ENCODE results near the gene ADAMTS6.

The ADAMTS6 gene

DNA sequence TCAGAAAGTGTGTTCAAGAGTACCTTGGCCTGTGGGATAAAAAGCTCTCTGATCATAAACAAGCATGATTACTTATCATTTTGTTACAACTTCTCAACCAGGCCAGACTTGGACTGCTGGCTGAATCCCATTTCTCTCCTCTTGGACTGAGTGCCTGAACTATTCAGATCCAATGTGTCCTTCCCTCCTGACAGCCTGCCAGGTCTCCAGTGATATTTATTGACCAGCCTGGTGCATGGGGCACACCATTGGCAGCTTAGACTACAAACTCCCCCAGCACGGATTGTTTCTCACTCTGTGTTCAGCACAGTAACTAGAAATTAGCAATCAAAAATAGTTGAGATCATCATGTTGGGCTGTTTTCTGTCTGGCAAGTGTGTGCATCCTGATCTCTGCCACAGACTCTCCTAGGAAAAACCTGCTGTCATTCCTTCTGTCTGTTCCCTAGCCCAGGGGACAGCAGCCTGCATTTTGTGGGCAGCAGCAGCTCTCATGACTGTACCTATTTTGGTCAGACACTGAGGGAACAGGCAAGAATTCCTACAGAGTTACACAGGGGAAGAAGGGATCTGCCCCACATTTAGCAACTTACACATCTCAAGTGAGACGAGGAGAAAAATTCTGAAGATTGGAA lies 348.1 kb downstream of the ADAMTS6 start:
- DNase-seq = no peak

DNA sequence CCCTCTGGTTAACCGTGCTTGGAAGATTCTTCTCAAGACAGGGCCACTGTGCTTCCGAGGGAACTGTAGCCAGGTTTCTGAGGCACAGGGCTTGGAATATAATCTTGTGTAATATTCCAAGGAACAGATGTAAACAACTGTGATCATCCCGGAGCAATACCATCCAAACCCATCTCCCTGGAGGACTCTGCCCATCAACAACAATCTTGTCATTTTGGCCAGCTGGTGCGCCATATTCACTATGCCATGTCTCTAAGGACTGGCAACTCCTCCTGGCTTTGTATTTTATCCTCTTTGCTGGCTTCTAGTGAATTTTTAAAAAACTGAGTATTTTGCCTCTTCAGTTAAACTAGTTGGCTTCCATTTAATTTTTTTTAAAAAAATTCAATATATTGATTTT lies 349.3 kb downstream of the ADAMTS6 start:
- DNase-seq = no peak

DNA sequence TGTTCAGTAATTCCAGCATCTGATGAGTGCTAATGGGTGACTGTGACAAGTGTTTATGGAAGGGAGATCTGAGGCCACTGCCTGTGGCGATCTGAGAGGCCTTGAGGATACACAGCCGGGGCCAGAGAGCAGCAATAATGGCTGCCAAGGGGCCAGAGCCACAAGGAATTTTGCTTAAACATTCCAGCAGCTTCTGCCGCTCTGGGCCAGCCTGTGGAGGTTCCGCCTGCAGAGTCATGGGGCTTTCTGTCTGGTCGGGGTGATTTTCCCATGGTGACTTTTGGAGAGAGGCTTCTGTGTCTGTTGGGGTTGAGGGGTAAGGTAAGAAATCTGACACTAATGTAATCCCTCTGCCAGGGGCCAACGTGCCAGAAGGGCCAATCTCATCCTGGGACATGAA lies 353.5 kb downstream of the ADAMTS6 start:
- no peak for DNase-seq

DNA sequence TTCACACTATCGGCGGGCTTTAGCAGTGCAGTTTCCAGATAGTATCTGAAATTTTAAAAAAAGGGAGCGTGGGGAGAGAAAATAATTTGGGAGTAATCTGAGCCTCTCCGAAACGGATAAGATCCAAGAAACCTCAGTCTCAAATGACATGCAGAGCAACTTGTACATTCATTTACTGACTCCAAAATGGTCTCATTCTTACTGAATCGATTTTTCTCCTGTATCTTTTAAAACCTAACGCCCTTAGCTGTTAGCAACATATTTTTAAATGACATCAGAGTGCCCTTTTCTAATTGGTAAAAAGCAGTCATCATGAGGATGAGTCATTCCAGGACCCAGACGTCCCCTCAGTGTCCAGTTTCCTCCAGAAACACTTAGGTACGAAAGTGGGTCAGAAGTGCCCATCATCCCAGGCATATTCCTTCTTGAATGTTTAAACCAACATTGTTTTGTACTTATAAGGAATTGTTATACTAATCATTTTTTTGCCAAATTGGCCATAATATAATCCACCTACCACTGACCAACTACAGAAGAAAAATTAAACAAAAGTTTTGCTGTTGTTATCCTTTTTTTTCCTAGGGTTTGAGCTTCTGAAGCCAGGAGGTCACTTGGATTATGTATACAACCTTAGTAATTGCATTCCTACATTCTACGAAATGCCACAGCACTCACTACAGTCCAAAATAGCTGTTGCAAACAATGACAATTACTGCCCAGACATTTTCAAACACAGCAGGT lies 354.4 kb downstream of the ADAMTS6 start:
- no peak for DNase-seq

DNA sequence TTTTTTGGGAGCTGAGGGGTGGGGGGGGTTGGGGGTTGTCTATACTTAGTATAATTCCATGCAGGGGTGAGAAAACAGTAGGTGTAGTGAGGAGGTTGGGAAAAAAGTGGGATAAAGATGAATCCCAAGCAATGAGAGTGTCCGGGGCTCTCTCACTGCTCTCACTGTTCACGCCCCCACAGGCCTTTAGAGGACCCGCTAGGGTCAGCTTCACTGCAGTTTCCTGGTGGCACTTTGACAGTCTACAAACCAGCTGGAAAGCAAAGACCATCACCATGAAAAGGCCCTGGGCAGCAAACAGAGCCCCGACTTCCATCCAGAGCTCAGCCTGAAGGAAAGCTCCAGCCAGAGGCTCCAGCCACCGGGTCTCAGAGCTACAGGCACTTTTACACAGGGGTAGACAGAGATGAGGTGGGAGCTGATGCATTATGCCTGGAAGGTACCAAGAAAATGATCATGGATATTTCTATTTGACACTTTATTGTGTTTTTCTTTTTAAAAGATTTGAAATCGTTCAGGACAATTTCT lies 355.1 kb downstream of the ADAMTS6 start:
- DNase-seq = no peak

DNA sequence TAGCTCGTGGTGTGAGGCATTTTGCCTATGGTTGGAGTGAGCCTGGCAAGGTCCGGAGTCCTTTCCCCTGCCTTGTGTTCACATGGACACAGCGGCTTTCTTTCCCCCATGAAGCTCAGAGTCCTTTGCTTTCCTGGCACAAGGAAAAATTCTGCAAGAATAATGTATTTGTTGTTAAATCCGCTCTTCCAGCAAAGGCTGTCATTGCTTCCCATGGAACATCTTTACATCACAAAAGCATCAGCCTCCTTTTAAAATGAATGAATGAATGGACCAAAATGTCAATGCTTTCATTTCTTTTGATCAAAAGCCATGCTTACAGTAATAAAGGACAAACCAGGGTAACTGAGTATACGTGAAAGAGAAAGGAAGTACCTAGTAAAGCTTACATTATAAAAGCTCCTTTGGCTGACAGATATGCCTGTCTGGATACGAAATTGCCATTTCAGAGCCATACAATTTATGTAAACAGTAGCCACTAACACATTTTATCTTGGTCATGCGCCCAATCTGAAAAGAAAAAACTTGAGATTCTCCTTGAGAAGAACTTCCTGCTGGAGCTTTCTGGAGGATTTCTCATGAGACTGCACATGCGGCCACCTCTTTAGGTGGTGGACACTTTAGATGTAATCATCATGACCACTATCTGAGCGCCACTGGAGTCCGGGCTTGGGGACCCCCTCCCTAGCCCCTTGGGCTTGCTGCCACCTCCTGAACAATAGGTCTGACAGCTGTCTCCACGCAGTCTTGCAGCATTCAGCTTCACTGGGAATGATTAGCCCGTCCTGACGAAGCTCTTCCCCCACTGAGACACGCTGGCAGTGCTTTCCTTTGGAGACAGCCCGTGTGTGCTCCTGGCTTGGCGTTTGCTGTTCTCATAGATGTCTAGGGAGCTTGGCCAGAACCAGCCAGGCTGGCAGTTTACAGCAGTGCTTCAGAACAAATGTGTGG lies 355.9 kb downstream of the ADAMTS6 start:
- peak; percentile 66 for DNase-seq

DNA sequence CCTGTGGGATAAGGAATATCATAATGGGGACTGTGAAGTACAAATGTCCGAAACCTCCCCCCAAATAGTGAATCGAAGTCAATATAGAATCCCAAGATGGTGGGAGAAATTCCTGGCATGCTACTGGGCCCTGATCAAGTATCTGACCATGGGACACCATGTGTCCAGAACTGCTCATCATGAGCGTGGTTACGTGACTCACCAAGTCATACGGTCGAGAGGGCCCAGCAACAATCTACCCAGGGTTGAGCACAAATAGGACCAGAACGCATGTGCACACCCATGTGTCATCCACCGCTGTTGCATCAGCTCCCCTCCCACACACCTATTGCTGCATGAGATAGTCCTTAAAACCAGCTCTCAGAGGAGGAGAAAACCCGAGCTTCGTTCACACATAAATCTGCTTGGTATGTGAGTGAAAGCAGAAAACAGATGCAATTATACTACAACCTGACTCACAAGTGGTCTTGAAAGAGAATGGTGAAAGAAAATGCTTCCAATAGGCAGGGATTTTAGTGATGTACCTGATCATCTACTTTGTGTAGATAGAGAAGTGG lies 359.8 kb downstream of the ADAMTS6 start:
- DNase-seq = no peak

DNA sequence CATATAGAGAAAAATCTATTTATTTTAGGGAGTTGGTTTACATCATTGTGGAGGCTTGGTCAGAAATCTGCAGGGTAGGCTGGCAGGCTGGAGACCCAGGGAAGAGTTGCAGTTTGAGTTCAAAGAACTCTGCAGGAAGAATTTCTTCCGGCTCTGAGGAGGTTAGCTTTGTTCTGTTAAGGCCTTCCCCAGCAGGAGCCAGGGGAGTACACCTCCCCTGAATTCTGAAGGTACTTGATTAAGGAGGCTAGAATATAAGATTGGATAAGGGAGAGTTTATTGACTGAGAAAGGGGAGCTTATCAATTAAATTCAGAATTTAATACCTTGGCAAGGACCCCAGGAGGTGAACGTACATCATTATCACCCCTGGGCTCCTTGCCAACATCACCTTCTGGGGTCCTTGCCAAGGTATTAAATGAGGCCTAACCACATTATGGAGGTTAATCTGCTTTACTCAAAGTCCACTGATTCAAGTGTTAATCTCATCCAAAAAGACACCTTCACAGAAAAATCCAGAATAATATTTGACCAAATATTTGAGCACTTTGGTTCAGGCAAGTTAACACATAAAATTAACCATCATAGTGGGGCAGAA lies 361.3 kb downstream of the ADAMTS6 start:
- peak; percentile 84 for DNase-seq

DNA sequence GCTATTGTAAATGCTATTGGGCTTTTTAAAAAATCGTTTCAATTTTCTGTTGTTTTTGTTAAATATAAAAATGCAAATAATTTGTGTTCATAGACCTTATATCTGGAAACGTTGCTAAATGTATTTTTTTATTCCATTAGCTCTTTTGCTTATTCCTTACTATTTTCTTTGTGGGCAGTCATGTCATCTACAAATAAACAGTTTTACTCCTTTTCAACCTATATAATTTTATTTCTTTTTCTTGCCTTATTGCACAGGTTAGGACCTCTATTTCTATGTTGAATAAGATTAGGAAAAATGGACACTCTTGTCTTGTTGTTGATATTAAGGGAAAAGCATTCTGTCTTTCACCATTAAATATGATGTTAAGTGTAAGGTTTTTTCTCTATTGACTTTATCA lies 364.2 kb downstream of the ADAMTS6 start:
- DNase-seq = no peak

DNA sequence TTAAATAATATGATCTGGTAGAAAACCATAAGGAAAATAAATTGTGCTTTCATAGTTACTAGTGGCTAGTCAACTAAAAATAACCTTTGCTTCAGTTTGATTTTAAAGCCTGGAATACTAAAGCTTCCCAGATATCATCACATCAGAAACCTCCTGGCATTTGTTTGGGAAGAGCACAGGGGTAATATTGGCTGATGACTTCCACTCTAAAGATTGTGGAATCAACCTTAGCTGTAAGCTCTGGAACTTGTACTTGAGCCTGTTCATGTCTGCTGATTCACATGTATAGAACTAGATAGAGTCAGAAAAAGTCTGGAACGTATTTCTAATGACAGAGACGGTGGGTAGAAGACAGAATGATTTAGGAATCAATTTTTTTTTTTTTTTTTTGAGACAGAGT lies 367.9 kb downstream of the ADAMTS6 start:
- no peak for DNase-seq

DNA sequence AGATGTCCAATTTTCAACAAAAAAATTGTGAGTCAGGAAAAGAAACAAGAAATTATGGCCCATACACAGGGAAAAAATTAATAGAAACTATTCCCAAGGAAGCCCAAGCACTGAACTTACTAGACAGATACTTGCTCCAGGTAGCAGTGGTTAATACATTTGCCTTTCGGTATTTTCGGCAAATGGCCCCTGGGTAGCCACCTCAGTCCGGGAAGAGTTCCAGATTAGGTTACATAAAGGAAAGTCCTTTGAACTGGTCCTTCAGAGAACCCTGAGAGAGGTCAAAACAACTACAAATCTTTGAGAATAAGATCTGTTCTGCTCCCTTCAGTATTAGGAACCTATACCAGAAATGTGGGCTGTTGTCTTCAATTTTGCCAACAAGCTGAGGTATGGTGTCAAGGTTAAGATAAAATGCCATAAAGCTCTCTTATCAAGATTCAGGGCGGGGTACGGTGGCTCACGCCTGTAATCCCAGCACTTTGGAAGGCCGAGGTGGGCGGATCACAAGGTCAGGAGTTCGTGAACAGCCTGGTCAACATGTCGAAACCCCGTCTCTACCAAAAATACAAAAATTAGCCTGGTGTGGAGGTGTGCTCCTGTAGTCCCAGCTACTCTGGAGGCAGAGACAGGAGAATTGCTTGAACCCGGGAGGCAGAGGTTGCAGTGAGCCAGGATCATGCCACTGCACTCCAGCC lies 369.6 kb downstream of the ADAMTS6 start:
- DNase-seq = no peak

DNA sequence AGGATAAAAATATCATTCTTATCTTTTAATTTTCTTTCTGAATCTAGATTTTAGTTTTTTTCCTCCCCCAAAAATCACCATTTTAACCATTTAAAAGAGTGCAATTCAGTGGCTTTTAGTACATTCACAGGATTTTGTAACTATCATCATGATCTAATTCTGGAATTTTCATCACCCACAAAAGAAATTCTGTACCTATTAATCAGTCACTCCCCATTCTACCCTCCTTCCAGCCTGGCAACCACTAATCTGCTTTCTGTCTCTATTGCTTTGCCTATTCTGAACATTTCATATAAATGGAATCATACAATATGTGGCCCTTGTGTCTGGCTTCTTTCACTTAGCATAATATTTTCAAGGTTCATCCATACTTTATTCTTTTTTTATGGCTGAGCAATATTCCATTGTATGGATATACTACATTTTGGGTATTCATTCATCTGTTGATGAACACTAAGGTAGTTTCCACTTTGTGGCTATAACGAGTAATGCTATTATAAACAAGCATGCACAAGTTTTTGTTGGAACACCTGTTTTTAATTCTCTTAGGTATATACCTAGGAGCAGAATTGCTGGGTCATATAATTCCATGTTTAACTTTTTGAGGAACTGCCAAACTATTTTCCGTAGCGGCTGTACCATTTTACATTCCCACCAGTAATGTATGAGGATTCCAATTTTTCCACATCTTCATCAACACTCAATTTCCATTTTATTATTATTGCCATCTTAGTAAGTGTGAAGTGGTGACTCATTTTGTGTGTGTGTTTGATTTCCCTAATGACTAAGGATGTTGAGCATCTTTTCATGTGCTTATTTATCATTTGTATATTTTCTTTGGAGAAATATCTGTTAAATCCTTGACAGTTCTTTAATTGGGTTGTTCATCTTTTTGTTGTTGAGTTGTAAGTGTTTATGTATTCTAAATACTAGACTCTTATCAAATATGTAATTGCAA lies 372.7 kb downstream of the ADAMTS6 start:
- no peak for DNase-seq

DNA sequence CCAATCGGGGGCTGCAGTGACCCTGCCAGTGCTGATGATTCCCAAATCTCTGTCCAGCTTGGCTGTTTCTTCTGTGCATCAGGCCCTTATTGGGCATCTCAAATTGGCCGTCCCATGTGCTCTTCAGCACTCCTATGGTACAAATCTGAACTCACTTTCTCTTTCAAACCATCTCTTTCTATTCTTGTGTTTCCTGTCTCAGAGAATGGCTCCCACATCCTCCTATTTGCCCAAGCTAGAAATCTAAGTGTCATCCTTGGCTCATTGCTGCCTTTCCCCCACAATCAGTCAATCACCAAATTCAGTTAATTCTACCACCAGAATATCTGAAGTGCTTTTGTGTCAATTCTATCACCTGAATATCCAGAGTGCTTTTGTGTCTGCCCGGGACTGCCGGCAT lies 376.4 kb downstream of the ADAMTS6 start:
- no peak for DNase-seq

DNA sequence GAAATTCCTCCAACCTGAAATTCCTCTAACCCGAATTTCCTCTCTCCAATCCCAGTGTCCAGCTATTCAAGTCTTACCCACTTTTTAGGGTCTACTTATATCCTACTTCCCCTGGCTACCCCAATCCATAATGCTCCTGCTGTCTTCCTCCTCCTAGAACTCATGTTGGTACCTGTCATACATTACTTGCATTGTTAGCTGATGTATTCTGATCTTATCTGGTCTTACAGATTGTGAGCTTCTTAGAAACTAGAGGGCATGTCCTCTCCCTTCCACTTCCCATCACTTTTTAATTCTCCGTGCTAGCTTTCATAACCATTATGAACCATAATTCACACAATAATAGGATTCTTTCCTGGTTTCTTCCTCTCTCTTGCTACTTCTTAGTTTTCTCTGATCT lies 376.9 kb downstream of the ADAMTS6 start:
- DNase-seq = no peak

DNA sequence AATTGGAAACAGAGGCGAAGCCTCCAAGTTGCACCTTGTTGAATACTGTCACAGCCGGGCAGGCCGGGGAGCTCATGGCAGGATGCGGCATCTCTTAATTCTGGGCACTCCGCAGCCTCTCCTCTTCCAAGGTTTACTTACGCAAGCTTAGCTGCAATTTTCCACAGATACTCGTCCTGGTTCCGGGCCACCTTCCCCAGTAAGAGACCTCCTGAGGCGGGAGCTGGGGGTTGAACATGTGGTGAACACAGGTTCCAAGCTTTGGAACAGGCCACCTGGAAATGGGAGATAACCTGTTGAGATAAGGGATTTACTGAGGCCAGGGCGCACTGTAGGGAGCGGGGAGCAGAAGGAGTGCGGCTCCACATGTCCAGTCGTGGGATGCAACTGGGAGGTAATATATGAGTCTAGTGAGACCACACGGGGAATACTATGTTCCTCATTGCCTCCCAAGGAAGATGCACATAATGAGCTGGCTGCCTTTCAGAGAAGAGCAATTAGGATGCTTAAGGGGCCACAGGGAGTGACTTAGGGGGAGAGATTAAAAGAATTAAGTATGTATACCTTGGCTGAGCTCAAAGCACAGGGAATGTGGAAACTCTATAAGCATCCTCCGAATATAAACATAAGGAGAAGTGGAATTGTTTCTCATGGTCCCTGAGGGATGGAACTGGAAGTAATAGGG lies 377.8 kb downstream of the ADAMTS6 start:
- no peak for DNase-seq

DNA sequence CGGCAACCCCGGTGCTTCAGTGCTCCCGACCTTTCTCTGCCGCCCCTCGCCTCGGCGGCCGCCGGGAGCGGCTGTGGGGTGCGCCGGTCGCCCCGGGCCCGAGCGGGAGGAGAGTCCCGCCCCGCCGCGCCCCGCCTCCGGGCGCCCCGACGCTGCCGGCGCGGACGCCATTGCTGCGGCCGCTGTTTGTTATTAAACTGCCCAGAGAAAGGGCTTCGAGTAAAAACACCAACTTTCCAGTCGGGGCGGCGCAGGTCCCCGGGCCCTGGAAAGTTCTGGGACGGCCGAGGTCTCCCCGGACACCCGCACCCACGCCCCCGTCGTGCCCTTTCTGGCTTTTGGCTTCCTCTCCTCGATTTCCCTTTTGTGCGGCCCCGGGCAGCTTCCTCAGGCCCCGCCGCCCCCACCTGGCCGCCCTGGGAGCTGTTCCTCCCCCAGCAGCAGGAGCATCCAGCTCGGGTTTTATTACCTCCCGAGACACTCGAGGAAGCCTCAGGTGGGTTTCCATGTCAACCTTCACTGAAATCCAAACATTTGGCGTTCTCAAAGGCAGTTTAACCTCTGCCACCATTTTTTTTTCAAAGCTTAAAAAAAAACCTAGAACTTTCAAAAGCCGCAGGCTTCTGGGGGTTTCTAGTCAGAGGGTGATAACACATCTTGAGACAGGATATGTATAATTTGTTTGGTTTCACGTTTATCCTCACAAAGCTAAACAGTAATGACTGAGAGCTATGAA lies 378.6 kb downstream of the ADAMTS6 start:
- DNase-seq = peak; percentile 86

DNA sequence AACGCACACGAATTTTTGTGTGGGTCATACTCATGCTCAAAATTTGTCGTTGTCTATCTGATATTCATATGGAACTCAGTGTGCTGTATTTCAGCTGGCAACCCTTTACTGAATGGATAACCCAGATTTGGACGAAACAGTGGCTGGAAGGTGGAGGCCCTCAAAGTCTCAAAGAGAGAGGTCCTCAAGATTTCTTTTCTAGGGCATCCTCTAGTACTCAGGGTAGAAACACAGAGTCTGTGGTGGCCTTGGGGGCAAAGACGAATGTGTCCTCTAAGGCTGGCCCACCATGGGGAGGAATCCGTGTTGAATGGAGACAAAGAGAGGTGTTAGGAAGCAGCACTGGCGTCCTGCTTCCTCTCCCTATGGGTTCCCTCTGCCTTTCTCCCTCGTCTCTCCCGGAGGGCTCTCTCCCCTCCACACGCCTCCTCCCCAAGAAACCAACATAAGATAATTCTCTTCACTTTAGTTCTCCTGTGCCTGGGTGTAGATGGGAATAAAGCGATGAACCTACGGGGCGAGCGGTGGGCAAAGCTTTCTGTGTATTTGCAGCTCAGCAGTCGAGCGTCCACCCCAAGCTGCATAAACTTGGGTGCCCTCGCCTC lies 379.2 kb downstream of the ADAMTS6 start:
- DNase-seq = peak; percentile 31

DNA sequence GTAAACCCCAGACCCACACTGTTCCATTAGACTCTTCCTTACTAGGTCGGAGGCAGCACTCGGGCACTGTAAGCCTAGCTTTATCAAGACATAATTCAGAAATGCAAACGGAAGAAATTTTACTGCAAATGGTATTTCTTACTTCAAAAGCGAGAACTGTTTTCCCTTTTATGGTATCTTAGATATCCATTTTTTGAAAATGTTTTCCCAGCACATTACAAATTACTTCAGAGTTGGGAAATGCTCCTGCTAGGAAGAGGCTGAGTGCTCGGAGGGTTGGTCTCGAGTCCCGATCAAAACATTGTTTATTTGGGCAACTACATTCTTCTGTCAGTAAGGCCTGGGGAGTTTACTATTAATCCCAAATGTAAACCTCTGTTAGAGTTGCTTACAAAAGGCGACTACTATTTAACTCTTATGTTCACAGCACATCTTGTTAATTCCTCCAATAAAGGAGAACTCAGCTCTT lies 380.1 kb downstream of the ADAMTS6 start:
- no peak for DNase-seq
